ENCODE measurements around the gene ACTL10. TPM values are rescaled to one million over a fixed set of nuclear protein-coding genes. Genes with fewer than 3 reads are reported as not detected.

The ACTL10 gene
- total and polyA plus RNA-seq, 2 of the 13 experiments (the other 11 are each of a cell fraction or from before 2014, with no cell fraction given), result not detected

GRCh38 chr20:33688938-33689424 is 22.2 kb downstream of the ACTL10 start (continued):
- TF ChIP-seq ZBTB46 (CRISPR knock-in tag; IDR thresholded peaks at IDR 0.05; ENCODE audit: borderline replicate concordance), result no peak
- TF ChIP-seq CCDC6 (CRISPR knock-in tag; IDR thresholded peaks at IDR 0.05), result no peak
- no peak for TF ChIP-seq MXD1 (CRISPR knock-in tag; IDR thresholded peaks at IDR 0.05)
- TF ChIP-seq HOXA5 (CRISPR knock-in tag; IDR thresholded peaks at IDR 0.05), result no peak
- TF ChIP-seq HES4 (CRISPR knock-in tag; IDR thresholded peaks at IDR 0.05; ENCODE audit: borderline replicate concordance), result no peak
- no peak; the same call in 1 of the 2 replicates for TF ChIP-seq SIX1 (CRISPR knock-in tag; IDR thresholded peaks at IDR 0.05; ENCODE audit: borderline replicate concordance)
- no peak for TF ChIP-seq SATB2 (CRISPR knock-in tag; IDR thresholded peaks at IDR 0.05)
- TF ChIP-seq MAFF (IDR thresholded peaks at IDR 0.05; ENCODE audit: low read depth, low read length), result no peak
- TF ChIP-seq HNF1A (IDR thresholded peaks at IDR 0.05; ENCODE audit: low read depth), result peak; percentile 27; the same call in 1 of the 2 replicates
- TF ChIP-seq HNF1A (CRISPR knock-in tag; IDR thresholded peaks at IDR 0.05; ENCODE audit: borderline replicate concordance), result peak; percentile 81; the same call in 1 of the 2 replicates
- 0 out of 2 replicates have a peak, but pooled peaks have one; percentile 50 for TF ChIP-seq HHEX (CRISPR knock-in tag; IDR thresholded peaks at IDR 0.05)
- TF ChIP-seq ZNF296 (CRISPR knock-in tag; conservative IDR thresholded peaks at IDR 0.05), result no peak
- TF ChIP-seq ZNF142 (CRISPR knock-in tag; IDR thresholded peaks at IDR 0.05), result peak; percentile 75; the same call in 1 of the 2 replicates
- TF ChIP-seq KMT2B (CRISPR knock-in tag; IDR thresholded peaks at IDR 0.05), result no peak
- peak; percentile 49; the same call in 1 of the 2 replicates for TF ChIP-seq ZBTB39 (CRISPR knock-in tag; IDR thresholded peaks at IDR 0.05)
